ENCODE results near the gene KRT33B.

KRT33B gene

GRCh38 chr17:41340934-41341861 lies 28.4 kb downstream of the KRT33B start:
- no peaks in the 10 kb centered on the region for H3K9me2 ChIP-seq (ENCODE audit: low read depth, low read length)
- TF ChIP-seq EZH2 (IDR thresholded peaks at IDR 0.05; ENCODE audit: borderline replicate concordance, low read length) (no peak), CTCF (IDR thresholded peaks at IDR 0.05; ENCODE audit: low read length) (no peak)
- no peak overlapping the region for H3K4me2 ChIP-seq (ENCODE audit: low read length)
- H3K79me2 ChIP-seq (ENCODE audit: insufficient read depth, low read length) = no peaks in the 10 kb centered on the region
- H3K27ac ChIP-seq (ENCODE audit: low read depth, low read length, poor library complexity, severe bottlenecking) = no peak overlapping the region
- H3K36me3 ChIP-seq (ENCODE audit: insufficient read depth, low read length) = no peaks in the 10 kb centered on the region
- no peak overlapping the region for H3K4me3 ChIP-seq (ENCODE audit: low read depth, low read length, poor library complexity, severe bottlenecking)
- no peaks in the 10 kb centered on the region for H3F3A ChIP-seq (ENCODE audit: insufficient read depth, low read length)
- H3K27me3 ChIP-seq (ENCODE audit: insufficient read depth, low read length) = no peaks in the 10 kb centered on the region
- H3K4me1 ChIP-seq (ENCODE audit: insufficient read depth, low read length, severe bottlenecking) = no peaks in the 10 kb centered on the region
- no peak overlapping the region for H2AFZ ChIP-seq (ENCODE audit: low read length)
- no peaks in the 10 kb centered on the region for H4K20me1 ChIP-seq (ENCODE audit: insufficient read depth, low read length)
- no peak overlapping the region for H3K9ac ChIP-seq (ENCODE audit: low read length)
- H3K9me3 ChIP-seq (ENCODE audit: low read length) = no peaks in the 10 kb centered on the region

DNA sequence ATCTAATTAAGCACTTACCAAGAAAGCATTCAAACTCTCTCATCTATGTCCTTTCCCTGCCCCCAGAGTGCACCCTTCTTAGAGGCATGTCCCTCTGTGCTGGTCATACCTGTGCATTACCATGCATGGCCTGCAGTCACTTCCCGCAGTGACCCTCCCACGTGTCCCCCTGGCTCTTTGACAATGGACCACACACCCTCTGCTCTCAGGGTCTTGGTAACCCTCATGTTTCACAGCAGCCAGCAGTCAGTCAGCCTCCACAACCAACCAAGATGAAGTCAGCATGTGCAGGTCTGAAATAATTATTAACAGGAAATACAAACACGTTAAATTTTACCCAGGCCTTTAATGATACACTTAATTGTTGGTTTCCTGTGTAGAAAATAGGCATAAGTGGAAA lies 29.1 kb downstream of the KRT33B start:
- Histone ChIP-seq H3K4me1 (ENCODE audit: insufficient read depth, low read length, severe bottlenecking) (no peaks in the 10 kb centered on the region), H3K36me3 (ENCODE audit: insufficient read depth, low read length) (no peaks in the 10 kb centered on the region), H3K79me2 (ENCODE audit: insufficient read depth, low read length) (no peaks in the 10 kb centered on the region), H3K9me2 (ENCODE audit: low read depth, low read length) (no peaks in the 10 kb centered on the region), H3F3A (ENCODE audit: insufficient read depth, low read length) (no peaks in the 10 kb centered on the region), H3K9me3 (ENCODE audit: low read length) (no peaks in the 10 kb centered on the region), H3K4me2 (ENCODE audit: low read length) (no peak overlapping the region), H2AFZ (ENCODE audit: low read length) (no peak overlapping the region), H3K27me3 (ENCODE audit: insufficient read depth, low read length) (no peaks in the 10 kb centered on the region), H4K20me1 (ENCODE audit: insufficient read depth, low read length) (no peaks in the 10 kb centered on the region), H3K4me3 (ENCODE audit: low read depth, low read length, poor library complexity, severe bottlenecking) (no peak overlapping the region), H3K27ac (ENCODE audit: low read depth, low read length, poor library complexity, severe bottlenecking) (no peak overlapping the region), H3K9ac (ENCODE audit: low read length) (no peak overlapping the region)
- TF ChIP-seq CTCF (IDR thresholded peaks at IDR 0.05; ENCODE audit: low read length) (no peak), EZH2 (IDR thresholded peaks at IDR 0.05; ENCODE audit: borderline replicate concordance, low read length) (no peak)

DNA sequence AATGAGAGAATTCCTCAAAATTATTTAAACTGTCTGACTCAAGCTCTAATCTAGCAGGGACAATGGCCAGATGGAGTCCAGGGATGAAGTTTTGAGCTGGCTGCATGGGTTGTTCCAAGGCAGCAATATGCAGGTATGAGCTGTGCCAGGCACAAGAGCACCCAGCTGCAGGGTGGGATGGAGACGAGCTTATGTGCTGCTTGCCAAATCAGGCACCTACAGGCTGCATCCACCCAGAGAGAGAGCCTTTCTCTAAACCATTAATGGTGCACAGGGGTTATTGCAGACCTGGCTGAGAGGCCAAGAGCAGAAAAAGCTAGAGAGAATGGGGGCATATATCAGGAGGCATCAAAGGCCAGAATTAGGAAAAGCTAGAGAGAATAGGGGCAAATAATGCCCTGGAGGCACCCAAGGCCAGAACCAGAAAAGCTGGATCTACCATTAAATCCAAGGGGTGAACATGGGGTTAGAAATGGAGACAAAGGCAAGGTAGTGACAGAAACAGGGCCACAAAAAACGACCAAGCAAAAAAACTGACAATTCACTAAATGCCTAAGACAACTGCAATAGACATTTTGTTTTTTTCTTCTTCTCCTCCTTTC lies 29.9 kb downstream of the KRT33B start:
- Histone ChIP-seq H4K20me1 (ENCODE audit: insufficient read depth, low read length) (no peaks in the 10 kb centered on the region), H3K4me1 (ENCODE audit: insufficient read depth, low read length, severe bottlenecking) (no peaks in the 10 kb centered on the region), H3F3A (ENCODE audit: insufficient read depth, low read length) (no peaks in the 10 kb centered on the region), H3K36me3 (ENCODE audit: insufficient read depth, low read length) (no peaks in the 10 kb centered on the region), H3K9me2 (ENCODE audit: low read depth, low read length) (no peaks in the 10 kb centered on the region), H3K79me2 (ENCODE audit: insufficient read depth, low read length) (no peaks in the 10 kb centered on the region), H3K9ac (ENCODE audit: low read length) (no peak overlapping the region), H3K4me2 (ENCODE audit: low read length) (no peak overlapping the region), H3K4me3 (ENCODE audit: low read depth, low read length, poor library complexity, severe bottlenecking) (no peak overlapping the region), H3K27ac (ENCODE audit: low read depth, low read length, poor library complexity, severe bottlenecking) (no peak overlapping the region), H3K27me3 (ENCODE audit: insufficient read depth, low read length) (no peaks in the 10 kb centered on the region), H3K9me3 (ENCODE audit: low read length) (no peaks in the 10 kb centered on the region), H2AFZ (ENCODE audit: low read length) (no peak overlapping the region)
- no peak for TF ChIP-seq CTCF (IDR thresholded peaks at IDR 0.05; ENCODE audit: low read length)
- no peak for TF ChIP-seq EZH2 (IDR thresholded peaks at IDR 0.05; ENCODE audit: borderline replicate concordance, low read length)
